Measurements from ENCODE around the gene SMCO1.
"Not testable (repeated sequence)": the region's sequence is repeated elsewhere in the genome, so short reads cannot be mapped to it uniquely, and the experiment has no call there.

The SMCO1 gene

DNA sequence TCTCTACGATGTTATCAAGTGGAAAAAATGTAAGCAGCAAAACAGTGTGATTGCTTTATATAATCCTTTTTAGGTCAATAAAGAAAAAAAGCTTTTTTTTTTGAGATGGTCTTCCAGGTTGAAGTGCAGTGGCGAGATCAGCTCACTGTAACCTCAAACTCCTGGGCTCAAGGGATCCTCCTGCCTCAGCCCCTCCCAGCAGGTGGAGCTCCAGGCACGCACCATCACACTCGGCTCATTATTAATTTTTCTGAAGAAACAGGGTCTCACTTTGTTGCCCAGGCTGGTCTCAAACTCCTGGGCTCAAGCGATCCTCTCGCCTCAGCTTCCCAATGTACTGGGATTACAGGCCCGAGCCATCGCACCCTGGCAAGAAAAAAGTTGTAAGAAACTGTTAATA lies 28.9 kb downstream of the SMCO1 start:
- DNase-seq: no peak

- DNase-seq: no peak
Observed at GRCh38 chr3:196477678-196478077, 37.5 kb downstream of the SMCO1 start.

GRCh38 chr3:196472286-196472685 lies 42.9 kb downstream of the SMCO1 start:
- DNase-seq: no peak

GRCh38 chr3:196471551-196471950 lies 43.6 kb downstream of the SMCO1 start:
- DNase-seq: no peak

DNA sequence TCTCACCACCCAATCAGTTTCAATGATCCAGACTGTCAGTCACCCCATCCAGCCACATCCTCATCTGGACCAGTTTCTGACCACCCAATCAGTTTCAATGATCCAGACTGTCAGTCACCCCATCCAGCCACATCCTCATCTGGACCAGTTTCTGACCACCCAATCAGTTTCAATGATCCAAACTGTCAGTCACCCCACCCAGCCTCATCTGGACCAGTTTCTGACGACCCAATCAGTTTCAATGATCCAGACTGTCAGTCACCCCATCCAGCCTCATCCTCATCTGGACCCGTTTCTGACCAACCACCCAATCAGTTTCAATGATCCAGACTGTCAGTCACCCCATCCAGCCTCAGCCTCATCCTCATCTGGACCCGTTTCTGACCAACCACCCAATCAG lies 45.0 kb downstream of the SMCO1 start:
- DNase-seq: not testable (repeated sequence)

DNA sequence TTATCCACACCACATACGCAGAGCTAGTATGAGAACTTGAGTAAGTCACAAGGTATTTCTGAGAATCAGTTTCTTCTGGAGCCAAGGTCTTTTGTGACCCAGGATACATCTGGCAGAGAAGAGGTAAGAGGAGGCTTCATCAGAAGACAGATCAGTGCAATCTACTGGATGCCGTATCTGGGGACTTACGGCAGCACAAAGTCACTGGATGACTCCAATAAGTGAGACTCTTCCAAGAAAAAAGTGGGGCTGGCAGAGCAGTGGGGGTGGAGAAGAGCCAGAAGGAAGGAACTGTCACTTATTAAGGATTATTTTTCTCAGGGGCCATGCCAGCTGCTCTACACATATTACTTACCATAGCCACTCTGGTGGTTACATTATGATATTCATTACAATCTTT lies 51.3 kb downstream of the SMCO1 start:
- DNase-seq: no peak

DNA sequence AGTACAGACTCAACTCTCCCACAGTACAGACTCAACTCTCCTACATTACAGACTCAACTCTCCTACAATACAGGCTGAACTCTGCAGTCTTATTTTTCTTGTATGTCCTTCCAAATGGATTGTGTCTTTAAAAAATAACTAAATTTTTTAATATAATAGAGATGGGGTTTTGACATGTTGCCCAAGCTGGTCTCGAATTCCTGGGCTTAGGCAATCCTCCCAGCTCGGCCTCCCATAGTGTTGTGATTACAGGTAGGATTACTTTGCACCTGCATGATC lies 51.7 kb downstream of the SMCO1 start:
- no peak for DNase-seq

GRCh38 chr3:196462680-196463477 lies 52.3 kb downstream of the SMCO1 start:
- not testable (repeated sequence) for DNase-seq

- DNase-seq: no peak
Observed at GRCh38 chr3:196458063-196458462, 57.1 kb downstream of the SMCO1 start.

- peak; percentile 67 for DNase-seq
Observed at GRCh38 chr3:196457470-196457869, 57.7 kb downstream of the SMCO1 start.
